ENCODE data around the gene BUB1. TPM values are rescaled to one million over a fixed set of nuclear protein-coding genes. Genes with fewer than 3 reads are reported as not detected.

BUB1 gene
- total RNA-seq, 4 donors from 2014 or later = 1.3 to 15.1 (median 4.0) TPM

- Histone ChIP-seq H3K27ac (no peak overlapping the region), H3K9me3 (no peaks in the 10 kb centered on the region), H3K4me3 (no peak overlapping the region), H3K4me1 (peaks cover 0 to 6% (median 2%) of the 10 kb centered on the region in 4 donors), H3K36me3 (no peaks in the 10 kb centered on the region), H3K27me3 (no peaks in the 10 kb centered on the region)
- TF ChIP-seq EP300 (IDR thresholded peaks at IDR 0.05; ENCODE audit: low read depth) (no peak), POLR2AphosphoS5 (IDR thresholded peaks at IDR 0.05) (no peak), CTCF (IDR thresholded peaks at IDR 0.05) (no peak), POLR2A (IDR thresholded peaks at IDR 0.05) (no peak)
- DNase-seq = no peak
- intact Hi-C loops (cut with DNase I; ENCODE audit: low total_unique reads) = no loop called here
- in situ Hi-C loops (cut with MboI; ENCODE audit: low pct_ligation_motif_present in 1 of 4, low pct_unique_long_range_greater_than_20kb in 1 of 4, low sequenced_read_pairs in 3 of 4) = no loop called here
- 95 to 100% methylated on average over 1 to 2 of the region's 2 CpGs for WGBS, 2 donors (ENCODE audit: low coverage in 1 of 2)
These were observed 18.6 kb downstream of the BUB1 start for GRCh38 chr2:110659248-110659647.

DNA sequence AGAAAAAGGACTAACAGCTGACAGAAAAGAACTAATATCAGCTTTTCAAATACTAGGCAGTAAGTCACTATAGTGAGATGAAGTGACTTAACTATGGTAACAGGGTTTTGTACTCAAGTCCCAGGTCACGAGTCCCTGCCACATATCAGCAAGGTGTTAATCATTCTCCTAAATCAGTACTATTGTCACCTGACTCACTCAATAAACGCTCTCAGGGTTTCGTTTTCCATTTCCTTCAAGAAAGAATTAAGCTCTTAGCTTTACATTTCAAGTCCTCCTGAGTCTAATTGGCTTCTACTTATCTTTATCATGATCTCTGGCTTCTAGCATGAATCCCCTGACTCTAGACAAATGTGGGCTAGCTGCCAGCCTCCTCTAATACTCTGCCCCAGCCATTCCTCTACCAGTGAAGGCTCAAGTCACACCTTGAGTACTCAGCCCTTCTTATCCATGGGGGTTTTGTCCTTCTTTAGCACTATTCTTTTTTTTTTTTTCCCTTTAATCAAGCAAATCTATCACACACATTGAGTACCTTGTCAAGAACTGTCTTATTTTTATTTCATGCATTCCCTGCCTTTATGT is 20.0 kb downstream of the BUB1 start:
- no peaks in the 10 kb centered on the region for H3K9me3 ChIP-seq
- TF ChIP-seq POLR2A (IDR thresholded peaks at IDR 0.05) = no peak
- TF ChIP-seq POLR2AphosphoS5 (IDR thresholded peaks at IDR 0.05) = no peak
- TF ChIP-seq CTCF (IDR thresholded peaks at IDR 0.05) = no peak
- TF ChIP-seq EP300 (IDR thresholded peaks at IDR 0.05; ENCODE audit: low read depth) = no peak
- H3K4me3 ChIP-seq = peak overlapping the region in 1 of 4 donors; percentile 23
- in situ Hi-C loops (cut with MboI; ENCODE audit: low pct_ligation_motif_present in 1 of 4, low pct_unique_long_range_greater_than_20kb in 1 of 4, low sequenced_read_pairs in 3 of 4) (no loop called here), intact Hi-C loops (cut with DNase I; ENCODE audit: low total_unique reads) (no loop called here)
- peak; percentile 44 for DNase-seq
- H3K27me3 ChIP-seq = no peaks in the 10 kb centered on the region
- peak overlapping the region; percentile 59 to 79 (median 71) for H3K27ac ChIP-seq
- H3K36me3 ChIP-seq = no peaks in the 10 kb centered on the region
- peaks cover 0 to 6% (median 2%) of the 10 kb centered on the region in 4 donors for H3K4me1 ChIP-seq
- WGBS, 2 donors (ENCODE audit: low coverage in 1 of 2) = 56 to 59% methylated on average over 3 of the region's 3 CpGs

DNA sequence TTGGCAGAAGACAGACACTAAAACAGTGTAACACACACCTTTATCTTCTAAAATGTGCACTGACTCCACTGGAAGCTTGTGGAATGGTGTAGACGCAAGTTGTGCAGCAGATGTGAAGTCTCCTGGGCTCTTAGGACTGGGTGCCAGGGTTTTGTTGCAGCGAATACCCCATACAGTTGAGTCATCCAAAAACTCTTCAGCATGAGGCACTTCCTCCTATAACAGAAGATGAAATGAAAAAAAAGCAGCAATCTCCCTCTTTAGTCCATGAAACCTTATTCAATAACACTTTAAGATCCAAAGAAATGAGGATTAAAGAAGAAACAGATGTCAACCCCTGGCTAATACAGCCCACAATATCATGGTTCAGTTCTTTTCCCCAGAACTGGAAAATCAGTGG is 22.2 kb downstream of the BUB1 start:
- no peak overlapping the region for H3K4me3 ChIP-seq
- H3K9me3 ChIP-seq = no peaks in the 10 kb centered on the region
- intact Hi-C loops (cut with DNase I; ENCODE audit: low total_unique reads) (no loop called here), in situ Hi-C loops (cut with MboI; ENCODE audit: low pct_ligation_motif_present in 1 of 4, low pct_unique_long_range_greater_than_20kb in 1 of 4, low sequenced_read_pairs in 3 of 4) (no loop called here)
- DNase-seq = no peak
- no peaks in the 10 kb centered on the region for H3K36me3 ChIP-seq
- TF ChIP-seq POLR2A (IDR thresholded peaks at IDR 0.05) = no peak
- no peak for TF ChIP-seq EP300 (IDR thresholded peaks at IDR 0.05; ENCODE audit: low read depth)
- TF ChIP-seq CTCF (IDR thresholded peaks at IDR 0.05) = no peak
- no peak for TF ChIP-seq POLR2AphosphoS5 (IDR thresholded peaks at IDR 0.05)
- no peak overlapping the region for H3K27ac ChIP-seq
- 86 to 100% methylated on average over 1 to 2 of the region's 2 CpGs for WGBS, 2 donors (ENCODE audit: low coverage in 1 of 2)
- H3K4me1 ChIP-seq = peaks cover 0 to 6% (median 2%) of the 10 kb centered on the region in 4 donors
- no peaks in the 10 kb centered on the region for H3K27me3 ChIP-seq

DNA sequence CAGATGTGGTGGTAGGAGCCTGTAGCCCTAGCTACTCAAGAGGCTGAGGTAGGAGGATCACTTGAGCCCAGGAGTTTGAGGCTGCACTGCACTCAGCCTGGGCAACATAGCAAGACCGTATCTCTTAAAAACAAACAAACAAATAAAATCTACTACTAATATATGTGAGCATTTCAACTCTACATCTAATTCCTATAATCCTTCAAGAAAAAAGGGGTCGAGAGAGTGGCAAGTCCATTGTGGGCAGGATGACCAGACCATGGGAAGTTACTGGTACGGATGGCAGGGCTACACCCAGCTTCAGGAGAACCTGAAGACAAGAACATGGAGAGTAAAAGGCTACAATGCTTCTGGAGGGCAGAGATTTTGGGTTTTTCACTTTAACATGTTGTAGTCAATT is 24.0 kb downstream of the BUB1 start:
- in situ Hi-C loops (cut with MboI; ENCODE audit: low pct_ligation_motif_present in 1 of 4, low pct_unique_long_range_greater_than_20kb in 1 of 4, low sequenced_read_pairs in 3 of 4) = no loop called here
- H3K27ac ChIP-seq = no peak overlapping the region
- DNase-seq = no peak
- TF ChIP-seq POLR2AphosphoS5 (IDR thresholded peaks at IDR 0.05) (no peak), CTCF (IDR thresholded peaks at IDR 0.05) (no peak), POLR2A (IDR thresholded peaks at IDR 0.05) (no peak), EP300 (IDR thresholded peaks at IDR 0.05; ENCODE audit: low read depth) (no peak)
- intact Hi-C loops (cut with DNase I; ENCODE audit: low total_unique reads) = no loop called here
- H3K4me1 ChIP-seq = peaks cover 0 to 6% (median 2%) of the 10 kb centered on the region in 4 donors
- no peak overlapping the region for H3K4me3 ChIP-seq
- WGBS, 2 donors (ENCODE audit: low coverage in 1 of 2) = 94 to 95% methylated on average over 2 to 3 of the region's 3 CpGs
- no peaks in the 10 kb centered on the region for H3K27me3 ChIP-seq
- H3K36me3 ChIP-seq = no peaks in the 10 kb centered on the region
- no peaks in the 10 kb centered on the region for H3K9me3 ChIP-seq
